NCI-H146 treated with DMSO at 0.1 percent for 48 hours (cell line): ENCODE measurements around the gene TMEM121B.
A peak's percentile ranks its signal among the peaks of the same experiment; 100 is the strongest.
"Not testable (repeated sequence)": the region's sequence is repeated elsewhere in the genome, so short reads cannot be mapped to it uniquely, and the experiment has no call there.

Experiments used
- DNase-seq: peaks from one replicate; lab custom pipeline; 2025; ENCODE audit not compliant: unreplicated experiment; lab: John Stamatoyannopoulos, UW

The TMEM121B gene

DNA sequence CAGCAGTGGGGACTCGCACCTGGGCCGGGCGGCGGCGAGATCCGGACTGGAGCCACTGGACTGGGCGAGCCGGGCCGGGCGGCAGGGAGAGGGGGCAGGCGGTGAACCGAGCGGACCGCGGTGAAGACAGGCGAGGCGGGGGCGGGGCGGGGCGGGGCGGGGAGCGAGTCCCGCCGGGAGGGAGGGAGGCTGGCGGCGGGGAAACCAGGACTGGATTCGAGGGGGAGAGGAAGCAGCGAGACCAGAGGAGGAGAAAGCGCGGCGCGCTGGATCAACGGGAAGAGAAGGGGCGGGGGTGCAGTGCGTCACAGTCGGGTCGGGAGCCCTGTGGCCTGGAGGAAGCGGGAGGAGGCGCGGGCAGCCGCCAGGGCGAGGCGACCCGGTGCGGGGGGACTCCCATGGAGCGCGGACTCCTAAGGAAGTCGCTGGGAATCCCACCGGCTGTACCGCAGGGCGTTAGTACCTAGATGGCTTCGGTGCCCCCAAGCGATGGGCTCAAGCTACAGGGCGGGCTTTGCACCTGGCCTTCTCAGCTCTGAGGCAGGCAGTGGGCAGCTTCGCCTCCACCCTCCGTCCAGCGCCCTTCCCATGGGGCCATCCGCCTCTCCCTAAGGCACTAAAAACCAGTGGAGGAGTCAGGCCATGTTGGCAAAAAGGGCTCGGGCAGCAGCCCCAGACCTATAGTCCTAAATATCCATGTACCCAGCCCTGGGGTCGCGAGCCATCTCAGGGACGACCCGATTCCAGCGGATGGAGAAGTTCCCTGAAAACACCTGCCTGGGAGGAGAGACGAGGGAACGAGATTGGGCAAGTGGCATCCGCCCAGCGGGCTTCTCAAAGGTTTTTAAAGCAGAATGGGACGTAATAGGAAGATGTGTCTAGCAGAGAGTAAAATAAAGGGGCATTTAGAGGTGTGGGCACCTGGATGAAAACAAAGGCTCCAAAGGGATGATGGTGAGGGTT lies at the start of gene TMEM121B:
Gene TMEM121B (minus strand): TSS at position 128 of the 963 bp plus-strand sequence. CDS start 233 bp downstream, outside the sequence.
- peak; percentile 74 for DNase-seq

DNA sequence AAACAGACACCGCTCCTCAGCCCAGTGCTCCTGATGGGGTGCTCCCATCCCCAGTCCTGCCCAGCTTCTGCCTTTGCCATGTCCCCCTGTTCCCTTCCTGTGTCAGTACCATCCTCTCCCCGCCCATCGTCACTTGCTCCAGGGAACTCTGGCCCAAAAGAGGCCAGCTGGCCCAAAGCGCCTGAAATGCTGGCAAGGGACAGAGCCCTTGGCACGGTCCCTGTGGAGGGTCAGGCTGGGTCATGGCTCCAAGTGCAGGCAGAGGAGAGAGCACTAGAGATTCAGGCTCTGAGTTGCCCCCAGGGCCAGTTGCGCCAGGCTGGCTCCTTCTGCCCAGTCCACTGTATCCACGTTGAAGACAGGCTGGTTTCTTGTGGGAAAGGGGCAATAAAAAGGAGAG lies 46.3 kb upstream of the TMEM121B start:
- no peak for DNase-seq

DNA sequence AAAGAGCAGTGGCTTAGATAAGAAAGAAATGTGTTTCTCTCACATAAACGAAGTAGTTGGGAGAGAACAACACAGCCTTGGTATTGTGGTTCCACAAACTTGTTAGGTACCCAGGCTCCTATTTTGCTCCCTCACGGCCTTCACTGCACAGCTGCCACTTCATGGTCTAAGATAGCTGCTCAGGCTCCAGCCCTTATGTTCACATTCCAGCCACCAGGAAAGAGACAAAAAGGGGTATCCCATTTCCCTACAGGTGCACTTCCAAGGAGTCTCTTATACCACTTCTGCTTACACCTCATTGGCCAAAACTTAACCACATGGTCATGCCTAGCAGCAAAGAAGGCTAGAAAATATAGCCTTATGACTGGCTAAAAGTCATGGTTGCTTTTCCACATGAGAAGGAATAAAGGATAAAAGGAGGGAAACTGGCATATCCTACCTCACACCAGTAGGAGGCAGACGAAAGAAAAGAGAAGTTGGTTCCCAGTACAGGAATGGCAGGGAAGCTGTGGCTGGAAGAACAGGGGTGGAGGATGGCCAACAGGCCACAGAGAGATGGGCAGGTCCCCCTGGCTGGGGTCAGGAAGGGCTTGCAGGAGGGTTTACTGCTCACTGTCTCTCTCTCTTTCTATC lies 43.3 kb upstream of the TMEM121B start:
- DNase-seq: no peak

- DNase-seq: no peak
Observed at GRCh38 chr22:17162731-17163130, 41.6 kb upstream of the TMEM121B start.

DNA sequence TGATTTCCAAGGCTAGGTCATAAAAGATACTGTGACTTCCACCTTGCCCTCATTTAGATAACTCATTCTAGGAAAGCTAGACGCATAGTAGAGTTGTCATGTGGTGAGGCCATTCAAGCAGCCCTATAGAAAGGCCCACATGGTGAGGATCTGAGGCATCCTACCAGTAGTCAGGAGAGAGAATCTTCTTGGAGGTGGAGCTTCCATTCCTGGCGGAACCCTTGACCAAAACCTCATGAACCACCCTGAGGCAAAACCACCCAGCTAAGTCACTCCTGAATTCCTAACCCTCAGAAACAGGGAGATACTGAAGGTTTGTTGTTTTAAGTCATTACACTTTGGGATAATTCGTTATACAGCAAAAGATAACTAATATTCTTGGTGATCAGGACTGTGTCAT lies 40.8 kb upstream of the TMEM121B start:
- DNase-seq: no peak

GRCh38 chr22:17159504-17159951 lies 38.4 kb upstream of the TMEM121B start:
- DNase-seq: peak; percentile 8

DNA sequence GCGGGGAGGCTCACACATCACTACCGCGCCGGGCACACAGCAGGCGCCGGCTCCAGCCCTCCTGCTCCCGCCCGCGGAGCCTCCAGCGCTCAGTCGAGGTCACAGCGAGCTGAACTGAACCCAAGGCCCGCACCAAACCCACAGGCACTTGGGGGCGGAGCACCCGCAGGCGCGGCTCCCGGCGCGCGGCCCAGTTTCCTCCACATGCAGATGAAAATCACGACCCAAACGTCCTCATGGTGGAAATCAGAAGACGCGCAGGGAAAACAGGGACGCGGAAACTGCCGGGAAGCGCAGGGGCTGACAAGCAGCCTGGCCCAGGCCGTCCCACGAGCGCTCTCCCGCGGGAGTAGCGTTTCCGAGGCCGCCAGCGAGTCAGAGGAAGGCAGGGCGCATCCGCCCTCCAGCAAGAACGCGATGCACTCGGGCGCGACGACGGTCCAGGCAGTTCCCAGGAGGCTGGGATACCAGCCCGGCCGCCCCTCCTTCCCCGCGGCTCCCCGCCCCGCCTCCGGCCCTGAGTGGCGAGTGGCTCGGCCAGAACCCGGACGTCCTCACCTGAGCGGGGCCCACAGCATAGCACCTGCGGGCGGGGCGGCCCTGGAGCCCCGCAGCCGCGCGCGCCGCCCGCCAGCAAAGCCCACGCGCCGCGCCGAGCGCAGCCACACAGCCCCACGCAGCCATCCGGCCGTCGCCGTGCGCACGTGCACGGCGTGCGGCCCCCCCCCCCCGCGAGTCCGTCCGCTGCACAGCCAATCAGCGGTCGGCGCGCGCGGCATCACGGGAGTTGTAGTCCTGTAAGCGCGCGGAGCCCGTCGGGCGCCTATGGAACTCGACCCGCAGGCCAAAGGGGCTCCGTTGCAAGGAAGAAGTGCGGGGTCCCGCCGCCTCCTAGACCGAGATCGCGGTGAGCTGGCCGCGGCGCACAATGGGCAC lies 37.7 kb upstream of the TMEM121B start, which contains the start of gene HDHD5:
Gene HDHD5 (minus strand): TSS at position 710 of the 936 bp plus-strand sequence. CDS start 26 bp downstream, at position 684.
- DNase-seq: peak; percentile 58

GRCh38 chr22:17158176-17158567 lies 37.0 kb upstream of the TMEM121B start:
- no peak for DNase-seq

DNA sequence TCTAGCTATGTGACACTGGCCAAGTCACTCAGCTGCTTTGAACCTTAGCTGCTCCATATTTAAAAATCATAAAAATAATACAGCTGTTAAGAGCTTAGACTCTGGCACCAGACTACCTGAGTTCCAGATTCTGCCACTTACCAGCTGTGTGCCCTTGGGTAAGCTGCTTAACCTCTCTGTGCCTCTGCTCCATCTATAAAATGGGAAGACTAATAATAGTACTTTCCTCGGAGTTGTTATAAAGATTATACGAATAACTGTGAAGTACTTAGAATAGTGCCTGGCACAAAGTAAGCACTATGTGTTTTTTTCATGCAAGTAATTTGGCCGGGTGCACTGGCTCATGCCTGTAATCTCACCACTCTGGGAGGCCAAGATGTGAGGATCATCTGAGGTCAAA lies 36.6 kb upstream of the TMEM121B start:
- no peak for DNase-seq

GRCh38 chr22:17155941-17156340 lies 34.8 kb upstream of the TMEM121B start:
- no peak for DNase-seq

GRCh38 chr22:17152971-17153370 lies 31.8 kb upstream of the TMEM121B start:
- DNase-seq: no peak

DNA sequence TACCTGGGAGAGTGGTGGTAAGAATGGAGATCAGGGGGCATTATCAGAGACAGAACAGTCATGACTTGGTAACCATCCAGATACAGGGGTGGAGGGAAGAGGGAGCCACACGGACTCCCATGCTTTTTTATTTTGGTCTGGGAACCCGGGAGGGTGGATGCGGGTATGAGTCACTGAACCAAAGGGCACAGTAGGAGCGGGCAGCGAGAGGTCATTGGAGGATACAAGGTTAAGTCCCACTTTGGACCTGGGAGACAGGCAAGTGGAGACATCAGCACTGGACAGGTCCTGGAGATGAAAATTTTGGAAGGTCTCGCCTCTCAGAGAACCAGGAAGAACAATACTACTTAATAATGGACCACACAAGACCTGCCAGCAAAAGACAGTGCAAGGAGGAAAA lies 31.2 kb upstream of the TMEM121B start:
- DNase-seq: no peak

GRCh38 chr22:17149076-17149815 lies 28.1 kb upstream of the TMEM121B start:
- no peak for DNase-seq

DNA sequence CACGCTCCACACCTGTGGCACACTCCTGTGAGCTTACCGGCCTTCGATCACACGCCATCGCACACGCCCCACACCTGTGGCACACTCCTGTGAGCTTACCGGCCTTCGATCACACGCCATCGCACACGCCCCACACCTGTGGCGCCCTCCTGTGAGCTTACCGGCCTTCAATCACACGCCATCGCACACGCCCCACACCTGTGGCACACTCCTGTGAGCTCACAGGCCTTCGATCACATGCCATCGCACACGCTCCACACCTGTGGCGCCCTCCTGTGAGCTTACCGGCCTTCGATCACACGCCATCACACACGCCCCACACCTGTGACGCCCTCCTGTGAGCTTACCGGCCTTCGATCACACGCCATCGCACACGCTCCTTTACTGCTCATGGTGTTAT lies 26.3 kb upstream of the TMEM121B start:
- DNase-seq: not testable (repeated sequence)

- DNase-seq: no peak
Observed at GRCh38 chr22:17145021-17145680, 24.0 kb upstream of the TMEM121B start.

- no peak for DNase-seq
Observed at GRCh38 chr22:17143826-17144225, 22.7 kb upstream of the TMEM121B start.

- no peak for DNase-seq
Observed at GRCh38 chr22:17143101-17143500, 21.9 kb upstream of the TMEM121B start.

- no peak for DNase-seq
Observed at GRCh38 chr22:17140826-17141766, 19.9 kb upstream of the TMEM121B start.

- no peak for DNase-seq
Observed at GRCh38 chr22:17140022-17140421, 18.9 kb upstream of the TMEM121B start.
